Measurements from ENCODE around the gene VIL1.

VIL1 gene

DNA sequence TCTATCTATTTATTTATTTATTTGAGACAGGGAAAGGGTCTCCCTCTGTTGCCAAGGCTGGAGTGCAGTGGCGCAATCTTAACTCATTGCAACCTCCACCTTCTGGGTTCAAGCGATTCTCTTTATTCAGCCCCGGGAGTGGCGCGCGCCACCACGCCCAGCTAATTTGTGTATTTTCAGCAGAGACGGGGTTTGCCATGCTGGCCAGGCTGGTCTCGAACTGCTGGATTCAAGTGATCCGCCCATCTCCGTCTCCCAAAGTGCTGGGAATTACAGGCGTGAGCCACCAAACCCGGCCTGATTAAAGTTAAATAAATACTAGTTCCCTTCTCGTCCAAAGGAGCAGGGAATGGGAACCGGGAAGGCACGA is 23.5 kb upstream of the VIL1 start:
- DNase-seq = no peak

DNA sequence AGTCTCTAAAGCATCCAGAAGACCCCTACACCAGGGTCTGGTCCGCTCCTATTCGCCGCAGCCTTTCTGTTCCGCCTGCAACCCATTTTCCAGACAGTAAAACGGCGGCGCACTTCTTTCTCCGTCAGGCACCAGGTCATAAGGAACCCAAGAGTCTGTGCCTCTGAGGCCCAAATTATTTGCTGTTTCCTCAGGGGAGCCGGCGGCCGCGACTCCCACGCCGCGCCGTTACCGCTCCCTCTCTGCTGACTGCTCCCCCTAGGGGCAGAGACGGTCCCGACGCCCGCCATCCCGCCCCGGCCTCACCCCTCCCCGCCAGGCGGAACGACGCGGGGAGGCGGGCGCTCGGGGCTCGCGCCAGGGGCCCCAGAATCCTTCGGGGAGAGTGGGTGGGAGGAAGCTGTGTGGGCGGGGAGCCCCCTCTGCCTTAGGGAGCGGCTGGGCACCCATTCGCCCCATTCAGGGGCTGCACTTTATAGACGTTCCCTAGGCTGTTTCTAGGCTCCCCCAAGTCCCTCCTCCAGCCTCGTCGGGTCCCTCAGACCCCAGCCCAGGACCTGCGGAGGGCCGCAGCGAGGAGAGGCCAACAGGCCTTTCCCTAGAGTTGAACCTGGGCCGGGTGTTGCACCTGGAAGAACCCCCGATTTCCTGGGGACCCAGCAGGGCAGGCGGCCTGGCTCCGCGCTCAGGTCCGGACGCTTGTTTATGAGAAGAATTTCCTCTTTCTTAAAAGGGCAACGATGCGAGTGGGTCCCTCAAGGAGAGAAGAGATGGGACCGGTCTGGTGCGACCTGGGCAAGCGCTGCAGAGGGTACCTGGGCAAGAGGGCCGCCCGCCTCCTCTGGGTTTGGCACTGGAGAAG is 22.9 kb upstream of the VIL1 start:
- peak; percentile 92 to 95 for DNase-seq

DNA sequence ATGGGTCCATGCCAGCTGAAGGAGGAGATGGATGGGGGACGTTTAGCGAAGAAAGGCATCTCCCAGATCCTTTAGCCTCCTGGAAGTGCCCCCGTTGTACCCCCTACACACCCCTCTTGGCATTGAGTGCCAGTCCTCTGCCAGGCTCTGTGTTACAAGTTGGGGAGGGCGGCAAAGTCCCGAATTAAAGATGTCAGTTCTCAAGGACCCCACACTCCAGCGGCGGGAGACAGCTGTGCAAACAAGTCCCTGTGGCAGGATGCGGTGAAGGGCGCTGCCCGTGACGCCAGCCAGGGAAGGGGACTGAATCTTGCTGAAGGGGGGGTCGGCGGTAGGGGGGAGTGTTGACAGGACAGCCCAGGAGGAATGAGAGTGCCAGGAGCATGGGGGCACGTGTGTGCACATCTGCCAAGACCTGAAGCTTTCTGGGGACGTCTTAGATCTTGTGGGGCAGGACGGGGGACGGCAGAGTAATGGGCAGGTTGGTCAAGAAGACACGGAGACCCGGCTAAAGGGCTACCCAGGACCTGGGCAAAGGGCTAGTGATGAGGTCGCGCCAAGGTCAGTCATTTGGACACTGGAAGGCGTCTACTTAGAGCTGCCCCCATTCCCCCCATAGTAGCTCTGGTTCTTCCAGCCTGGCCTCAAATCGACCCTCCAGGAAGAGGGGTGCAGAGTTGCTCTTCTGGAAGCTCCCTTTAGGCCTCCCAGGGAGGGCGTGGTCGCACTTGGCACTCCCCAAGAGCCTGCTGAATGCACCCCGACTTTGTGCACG is 22.0 kb upstream of the VIL1 start:
- peak; percentile 71 to 73 for DNase-seq

DNA sequence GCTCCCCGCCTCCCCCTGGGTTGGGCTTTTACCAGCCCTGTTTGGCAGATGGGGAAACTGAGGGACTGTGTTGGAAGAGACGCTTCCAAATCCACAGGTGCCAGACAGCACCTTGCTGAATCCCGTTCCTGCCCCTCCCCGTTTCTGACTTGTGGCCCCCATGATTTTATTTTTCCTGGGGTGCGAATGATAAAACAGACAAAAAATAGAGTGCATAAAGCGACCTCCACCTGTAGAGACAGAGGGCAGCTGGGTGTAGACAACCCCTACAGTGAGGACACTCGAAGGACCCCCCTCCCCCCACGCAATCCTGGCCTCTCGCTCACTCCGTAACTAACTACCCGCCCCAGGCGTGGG is 21.5 kb upstream of the VIL1 start:
- DNase-seq = no peak

DNA sequence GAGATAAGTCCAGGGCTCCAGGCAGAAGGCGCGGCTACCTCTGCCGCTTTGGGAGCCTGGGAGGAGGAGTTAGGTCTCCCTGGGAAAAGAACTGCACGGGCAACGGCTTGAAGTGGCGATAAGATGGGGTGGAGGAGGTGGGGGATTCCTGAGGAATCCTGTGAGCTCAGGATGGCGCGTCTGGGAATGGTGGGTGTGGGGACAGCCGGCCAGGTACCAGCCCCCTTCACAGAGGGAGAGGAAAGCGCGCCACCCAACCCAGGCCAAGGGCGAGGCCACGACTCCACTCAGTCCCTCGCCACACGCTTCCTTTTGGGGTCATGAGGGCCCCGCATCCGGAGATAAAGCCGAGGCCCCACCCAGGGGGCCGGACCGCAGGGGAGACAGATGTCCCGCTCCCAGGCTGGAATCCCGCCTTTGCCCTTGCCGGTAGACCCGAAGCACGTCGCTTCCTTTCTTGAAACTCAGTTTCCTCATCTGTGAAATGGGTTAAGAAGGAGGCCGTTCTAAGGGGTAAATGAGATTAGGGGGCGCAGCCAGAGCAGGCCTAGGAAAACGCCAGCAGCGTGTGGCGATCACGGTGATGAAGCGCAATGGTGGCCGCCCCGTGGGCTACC is 21.0 kb upstream of the VIL1 start:
- DNase-seq = peak; percentile 69 to 79

DNA sequence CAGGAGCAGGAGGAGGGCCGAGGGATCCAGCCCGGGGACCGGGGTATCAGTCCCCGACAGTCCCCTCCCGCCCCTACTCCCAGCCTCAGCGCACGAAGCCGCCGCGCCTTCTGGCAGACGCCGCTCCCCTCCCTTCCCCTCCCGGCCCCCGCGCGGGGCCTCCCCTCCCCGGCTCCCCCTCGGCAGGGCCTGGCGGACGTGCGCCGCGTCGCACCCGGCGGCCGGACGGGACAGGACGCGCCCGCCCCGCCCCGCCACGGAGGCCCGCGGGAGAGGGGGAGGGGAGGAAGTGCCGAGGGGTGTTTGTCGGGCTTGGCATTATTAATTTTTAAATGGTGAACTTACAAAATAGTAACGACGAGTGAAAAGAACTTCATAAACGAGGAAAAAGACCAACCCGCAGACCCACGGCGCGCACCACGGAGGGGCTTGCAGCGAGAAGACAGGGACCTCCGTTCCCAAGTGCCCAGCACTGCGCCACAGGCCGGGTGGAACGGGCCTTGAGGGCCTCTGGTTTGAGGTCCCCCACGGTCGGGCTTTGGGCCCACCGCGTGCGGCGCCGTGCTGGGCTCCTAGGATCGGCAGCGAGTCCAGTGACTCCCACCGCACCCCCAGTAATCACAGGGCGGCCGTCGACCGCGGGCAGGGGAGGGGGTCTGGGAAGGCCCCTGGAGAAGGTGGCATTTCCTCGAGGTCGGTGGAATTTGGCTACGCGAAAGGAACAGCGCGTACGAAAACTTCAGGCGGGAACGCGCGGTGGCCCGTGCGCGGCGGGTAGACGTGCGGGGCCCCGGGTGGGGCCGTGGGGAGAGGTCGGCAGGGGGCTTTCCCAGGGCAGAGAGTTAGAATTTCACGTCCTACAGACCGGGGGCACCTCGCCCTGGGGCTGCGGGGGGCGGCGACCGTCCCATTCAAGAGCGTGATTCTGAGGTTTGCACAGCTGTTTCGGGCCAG is 20.2 kb upstream of the VIL1 start:
- DNase-seq = peak in 1 of 2 experiments; percentile 69

DNA sequence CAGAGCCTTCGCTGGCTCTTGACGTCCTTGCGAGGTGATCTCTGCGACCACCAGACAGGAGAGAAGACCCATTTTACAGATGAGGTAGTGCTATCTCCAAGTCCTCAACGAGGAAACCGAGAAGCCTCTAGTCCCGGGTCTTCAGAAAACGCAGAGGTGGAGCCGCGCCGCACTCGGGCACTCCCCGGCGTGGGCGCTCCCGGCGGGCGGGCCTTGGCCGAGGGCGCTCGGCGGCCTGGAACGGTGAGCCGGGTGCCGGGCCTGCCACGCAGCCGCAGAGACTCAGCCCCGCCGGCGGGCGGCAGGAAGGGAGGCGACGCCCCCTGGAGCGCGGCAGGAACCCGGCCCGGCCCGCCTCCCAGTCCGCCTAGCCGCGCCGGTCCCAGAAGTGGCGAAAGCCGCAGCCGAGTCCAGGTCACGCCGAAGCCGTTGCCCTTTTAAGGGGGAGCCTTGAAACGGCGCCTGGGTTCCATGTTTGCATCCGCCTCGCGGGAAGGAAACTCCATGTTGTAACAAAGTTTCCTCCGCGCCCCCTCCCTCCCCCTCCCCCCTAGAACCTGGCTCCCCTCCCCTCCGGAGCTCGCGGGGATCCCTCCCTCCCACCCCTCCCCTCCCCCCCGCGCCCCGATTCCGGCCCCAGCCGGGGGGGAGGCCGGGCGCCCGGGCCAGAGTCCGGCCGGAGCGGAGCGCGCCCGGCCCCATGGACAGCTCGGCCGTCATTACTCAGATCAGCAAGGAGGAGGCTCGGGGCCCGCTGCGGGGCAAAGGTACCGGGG is 19.3 kb upstream of the VIL1 start, which contains the start of gene CTDSP1:
Gene CTDSP1, plus strand, starts transcription at position 478 of the 776 bp plus-strand sequence. Its CDS starts 223 bp downstream, at position 701.
- peak; percentile 92 to 94 for DNase-seq

DNA sequence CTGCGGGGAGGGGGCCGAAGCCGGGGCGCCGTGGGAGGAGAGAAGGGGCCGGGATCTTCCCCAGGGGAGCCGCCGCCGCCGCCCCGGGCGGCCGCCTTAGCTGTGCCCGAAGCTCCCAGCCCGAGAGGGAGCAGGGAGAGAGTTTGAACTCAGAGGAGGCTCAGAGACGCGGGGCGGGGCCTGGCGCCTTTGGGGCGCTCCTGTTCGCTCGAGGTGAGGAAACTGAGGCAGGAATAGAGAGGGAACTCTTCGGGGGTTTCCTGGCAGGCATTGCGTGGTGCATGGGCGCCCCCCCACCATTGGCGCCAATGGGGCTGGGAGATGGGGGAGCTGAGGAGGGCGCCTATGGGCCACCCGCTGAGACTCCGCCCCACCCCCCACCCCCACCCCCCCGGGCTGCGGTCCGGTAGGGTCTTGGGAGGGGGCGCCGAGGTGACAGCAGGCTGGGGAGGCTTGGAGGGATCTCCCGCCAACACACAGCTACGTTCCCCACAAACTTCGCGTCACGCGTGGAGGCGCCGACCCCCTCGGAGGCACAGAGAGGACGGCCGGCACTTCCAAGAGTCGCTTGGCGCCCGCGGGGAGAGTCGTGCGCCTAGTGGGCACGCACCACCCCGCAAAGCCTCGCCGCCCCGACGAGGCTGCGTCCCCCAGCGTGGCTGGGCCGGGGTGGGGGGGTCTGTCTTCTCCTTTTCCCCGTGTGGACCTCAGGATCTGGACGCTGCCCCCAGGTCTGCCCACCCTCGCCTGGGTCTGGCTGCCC is 18.6 kb upstream of the VIL1 start:
- DNase-seq = peak; percentile 70

DNA sequence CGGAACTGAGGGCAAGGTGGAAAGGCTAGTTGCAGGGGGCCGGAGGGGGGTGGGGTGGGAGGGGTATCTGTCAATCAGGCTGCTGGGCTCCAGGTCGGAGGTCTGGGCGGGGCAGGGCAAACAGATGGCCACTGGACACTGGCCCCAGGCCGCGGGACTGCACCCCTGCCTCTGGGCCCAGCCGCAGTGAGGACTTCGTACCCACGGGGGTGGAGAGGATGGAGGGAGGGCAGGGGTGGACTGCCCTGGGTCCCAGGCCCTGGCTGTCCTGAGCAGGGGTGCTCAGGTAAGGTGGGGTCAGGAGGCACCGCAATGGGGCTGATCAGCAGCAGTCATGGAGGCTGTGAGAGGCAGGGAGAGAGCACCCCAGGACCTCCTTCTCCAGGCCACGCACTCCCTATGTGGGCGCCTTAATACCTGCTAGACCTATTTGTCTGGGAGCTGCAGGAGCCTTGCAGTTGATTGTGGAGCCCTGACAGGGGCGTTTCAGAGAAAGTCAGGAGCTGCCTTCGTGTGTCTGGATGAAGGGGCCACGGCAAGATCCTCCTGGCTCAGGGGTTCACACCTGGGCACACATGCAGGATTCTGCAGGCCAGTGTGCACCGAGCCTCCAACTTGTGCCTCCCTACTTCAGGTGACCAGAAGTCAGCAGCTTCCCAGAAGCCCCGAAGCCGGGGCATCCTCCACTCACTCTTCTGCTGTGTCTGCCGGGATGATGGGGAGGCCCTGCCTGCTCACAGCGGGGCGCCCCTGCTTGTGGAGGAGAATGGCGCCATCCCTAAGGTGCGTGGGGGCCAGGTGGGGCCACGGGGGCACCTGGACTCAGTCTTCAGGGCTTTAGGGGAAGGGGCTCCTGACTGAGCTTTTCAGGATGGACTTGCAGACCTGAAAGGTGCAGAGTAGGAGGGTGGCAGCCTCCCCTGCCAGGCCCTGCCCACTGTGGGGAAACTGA is 17.7 kb upstream of the VIL1 start:
- DNase-seq = peak; percentile 31 to 37

DNA sequence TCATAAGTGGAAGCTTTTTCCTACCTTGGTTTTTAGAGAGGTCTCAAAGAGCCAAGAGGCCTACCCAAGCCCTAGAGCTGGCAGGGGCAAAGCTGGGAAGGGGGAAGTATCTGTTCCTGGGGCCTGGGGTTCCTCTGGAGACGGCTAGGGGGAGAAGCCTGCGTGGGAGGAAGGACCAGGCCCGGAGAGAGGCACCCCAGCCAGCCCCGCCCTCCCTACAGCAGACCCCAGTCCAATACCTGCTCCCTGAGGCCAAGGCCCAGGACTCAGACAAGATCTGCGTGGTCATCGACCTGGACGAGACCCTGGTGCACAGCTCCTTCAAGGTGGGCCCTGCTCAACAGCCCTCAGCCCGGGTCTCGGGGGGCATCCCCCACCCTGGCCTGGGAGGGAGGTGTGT is 17.0 kb upstream of the VIL1 start:
- no peak for DNase-seq

DNA sequence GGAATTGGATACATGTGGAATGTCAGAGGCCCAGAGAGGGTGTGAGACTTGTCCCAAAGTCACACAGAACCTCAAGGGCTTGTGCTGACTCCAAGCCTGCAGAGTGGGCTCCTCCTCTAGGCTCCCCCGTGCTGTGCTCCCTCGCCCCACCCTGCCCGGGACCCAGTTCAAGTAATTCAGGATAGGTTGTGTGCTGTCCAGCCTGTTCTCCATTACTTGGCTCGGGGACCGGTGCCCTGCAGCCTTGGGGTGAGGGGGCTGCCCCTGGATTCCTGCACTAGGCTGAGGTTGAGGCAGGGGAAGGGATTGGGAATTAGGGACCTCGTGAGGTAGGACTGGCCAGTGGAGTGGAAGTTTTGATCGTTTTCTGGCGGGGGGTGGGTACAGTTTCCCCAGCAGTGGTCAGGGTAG is 16.4 kb upstream of the VIL1 start:
- no peak for DNase-seq

DNA sequence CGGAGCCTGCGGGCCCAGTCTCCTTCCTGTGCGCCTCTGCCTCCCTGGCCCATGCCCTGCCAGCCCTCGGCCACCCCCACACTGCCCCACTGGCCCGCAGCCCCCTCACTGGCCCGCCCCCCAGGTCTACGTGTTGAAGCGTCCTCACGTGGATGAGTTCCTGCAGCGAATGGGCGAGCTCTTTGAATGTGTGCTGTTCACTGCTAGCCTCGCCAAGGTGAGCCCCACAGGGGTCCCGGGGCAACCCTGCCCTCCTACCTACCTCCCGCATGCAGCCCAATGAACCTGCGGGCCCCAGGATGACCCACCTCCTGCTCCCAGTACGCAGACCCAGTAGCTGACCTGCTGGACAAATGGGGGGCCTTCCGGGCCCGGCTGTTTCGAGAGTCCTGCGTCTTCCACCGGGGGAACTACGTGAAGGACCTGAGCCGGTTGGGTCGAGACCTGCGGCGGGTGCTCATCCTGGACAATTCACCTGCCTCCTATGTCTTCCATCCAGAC is 16.0 kb upstream of the VIL1 start:
- DNase-seq = no peak

DNA sequence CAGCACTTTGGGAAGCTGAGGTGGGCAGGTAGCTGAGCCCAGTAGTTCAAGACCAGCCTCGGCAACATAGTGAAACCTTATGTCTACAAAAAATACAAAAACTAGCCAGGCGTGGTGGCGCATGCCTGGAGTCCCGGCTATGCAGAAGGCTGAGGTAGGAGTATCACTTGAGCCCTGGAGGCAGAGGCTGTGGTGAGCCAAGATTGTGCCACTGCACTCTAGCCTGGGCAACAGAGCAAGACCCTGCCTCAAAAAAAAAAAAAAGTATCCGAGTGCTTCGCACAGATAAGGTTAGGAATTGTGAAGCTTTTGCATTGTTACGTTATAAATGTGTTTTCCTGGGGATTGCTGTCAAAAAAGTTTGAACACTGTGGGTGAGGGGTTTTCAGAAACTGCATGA is 15.1 kb upstream of the VIL1 start:
- no peak for DNase-seq

DNA sequence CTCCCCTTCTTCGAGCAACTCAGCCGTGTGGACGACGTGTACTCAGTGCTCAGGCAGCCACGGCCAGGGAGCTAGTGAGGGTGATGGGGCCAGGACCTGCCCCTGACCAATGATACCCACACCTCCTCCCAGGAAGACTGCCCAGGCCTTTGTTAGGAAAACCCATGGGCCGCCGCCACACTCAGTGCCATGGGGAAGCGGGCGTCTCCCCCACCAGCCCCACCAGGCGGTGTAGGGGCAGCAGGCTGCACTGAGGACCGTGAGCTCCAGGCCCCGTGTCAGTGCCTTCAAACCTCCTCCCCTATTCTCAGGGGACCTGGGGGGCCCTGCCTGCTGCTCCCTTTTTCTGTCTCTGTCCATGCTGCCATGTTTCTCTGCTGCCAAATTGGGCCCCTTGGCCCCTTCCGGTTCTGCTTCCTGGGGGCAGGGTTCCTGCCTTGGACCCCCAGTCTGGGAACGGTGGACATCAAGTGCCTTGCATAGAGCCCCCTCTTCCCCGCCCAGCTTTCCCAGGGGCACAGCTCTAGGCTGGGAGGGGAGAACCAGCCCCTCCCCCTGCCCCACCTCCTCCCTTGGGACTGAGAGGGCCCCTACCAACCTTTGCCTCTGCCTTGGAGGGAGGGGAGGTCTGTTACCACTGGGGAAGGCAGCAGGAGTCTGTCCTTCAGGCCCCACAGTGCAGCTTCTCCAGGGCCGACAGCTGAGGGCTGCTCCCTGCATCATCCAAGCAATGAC is 14.4 kb upstream of the VIL1 start:
- no peak for DNase-seq

DNA sequence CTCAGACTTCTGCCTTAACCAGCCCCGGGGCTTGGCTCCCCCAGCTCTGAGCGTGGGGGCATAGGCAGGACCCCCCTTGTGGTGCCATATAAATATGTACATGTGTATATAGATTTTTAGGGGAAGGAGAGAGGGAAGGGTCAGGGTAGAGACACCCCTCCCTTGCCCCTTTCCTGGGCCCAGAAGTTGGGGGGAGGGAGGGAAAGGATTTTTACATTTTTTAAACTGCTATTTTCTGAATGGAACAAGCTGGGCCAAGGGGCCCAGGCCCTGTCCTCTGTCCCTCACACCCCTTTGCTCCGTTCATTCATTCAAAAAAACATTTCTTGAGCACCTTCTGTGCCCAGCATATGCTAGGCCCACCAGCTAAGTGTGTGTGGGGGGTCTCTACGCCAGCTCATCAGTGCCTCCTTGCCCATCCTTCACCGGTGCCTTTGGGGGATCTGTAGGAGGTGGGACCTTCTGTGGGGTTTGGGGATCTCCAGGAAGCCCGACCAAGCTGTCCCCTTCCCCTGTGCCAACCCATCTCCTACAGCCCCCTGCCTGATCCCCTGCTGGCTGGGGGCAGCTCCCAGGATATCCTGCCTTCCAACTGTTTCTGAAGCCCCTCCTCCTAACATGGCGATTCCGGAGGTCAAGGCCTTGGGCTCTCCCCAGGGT is 13.7 kb upstream of the VIL1 start:
- no peak for DNase-seq

DNA sequence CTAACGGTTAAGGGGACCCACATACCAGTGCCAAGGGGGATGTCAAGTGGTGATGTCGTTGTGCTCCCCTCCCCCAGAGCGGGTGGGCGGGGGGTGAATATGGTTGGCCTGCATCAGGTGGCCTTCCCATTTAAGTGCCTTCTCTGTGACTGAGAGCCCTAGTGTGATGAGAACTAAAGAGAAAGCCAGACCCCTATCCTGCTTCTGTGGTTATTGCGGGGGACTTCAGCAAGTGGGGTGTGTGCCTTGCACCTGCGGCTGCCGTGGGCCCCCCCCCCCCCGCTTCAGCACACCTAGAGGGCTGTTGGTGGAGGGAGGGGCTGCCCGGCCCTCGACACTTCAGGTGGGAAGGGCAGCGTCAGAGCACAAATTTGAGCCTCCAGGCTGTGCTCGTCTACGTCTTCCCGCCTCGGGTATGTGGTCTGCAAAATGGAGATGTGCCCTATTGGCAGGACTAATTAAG is 13.1 kb upstream of the VIL1 start:
- peak; percentile 44 to 46 for DNase-seq

DNA sequence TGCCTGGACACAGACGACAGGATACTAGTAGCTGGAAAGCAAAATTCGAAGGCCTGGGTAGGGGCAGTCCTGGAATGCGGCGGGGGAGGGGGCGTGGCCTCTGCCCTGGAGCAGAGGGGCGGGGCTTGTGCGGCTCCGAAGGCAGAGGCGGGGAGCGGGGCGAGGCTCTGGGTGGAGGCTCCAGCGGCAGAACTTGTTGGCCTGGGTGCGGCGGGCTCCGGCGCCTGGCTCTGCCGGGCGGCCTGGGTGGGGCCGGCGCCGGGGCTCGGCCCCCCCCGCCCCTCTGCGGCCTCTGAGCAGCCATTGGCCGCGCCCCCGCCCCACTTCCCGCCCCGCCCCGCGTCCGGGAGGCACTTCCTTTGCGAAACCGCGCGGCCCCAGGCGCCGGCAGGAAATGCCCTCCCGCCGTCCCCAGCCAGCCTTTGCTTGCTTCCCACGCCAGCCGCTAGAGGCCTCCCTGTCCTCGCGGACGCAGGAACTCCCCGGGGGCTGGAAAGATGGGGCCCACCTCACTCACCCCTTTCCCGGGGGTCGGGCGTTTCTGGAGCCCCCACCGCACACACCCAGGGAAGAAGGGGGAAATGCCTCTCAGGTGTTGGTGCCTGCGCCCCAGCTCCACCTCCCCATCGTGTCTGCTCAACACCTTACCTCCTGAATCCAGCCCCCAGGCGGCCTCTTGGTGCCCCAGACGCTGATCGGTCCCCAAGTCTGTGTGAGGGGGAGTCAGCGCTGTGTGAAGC is 12.5 kb upstream of the VIL1 start:
- DNase-seq = peak; percentile 96 to 97

Measured in activated T-cell treated with anti-CD3 and anti-CD28 coated beads, Interleukin-2, amount 50 U/mL, for 48 hours (primary cell).